GM21447 (cell line): ENCODE measurements around the gene PARP12.

ENCODE experiments used
- ATAC-seq: cut with Tn5 transposase; IDR thresholded peaks from one replicate; pipeline ENCODE4 v1.9.1; 2021; ENCODE audit not compliant: unreplicated experiment

Gene PARP12

DNA sequence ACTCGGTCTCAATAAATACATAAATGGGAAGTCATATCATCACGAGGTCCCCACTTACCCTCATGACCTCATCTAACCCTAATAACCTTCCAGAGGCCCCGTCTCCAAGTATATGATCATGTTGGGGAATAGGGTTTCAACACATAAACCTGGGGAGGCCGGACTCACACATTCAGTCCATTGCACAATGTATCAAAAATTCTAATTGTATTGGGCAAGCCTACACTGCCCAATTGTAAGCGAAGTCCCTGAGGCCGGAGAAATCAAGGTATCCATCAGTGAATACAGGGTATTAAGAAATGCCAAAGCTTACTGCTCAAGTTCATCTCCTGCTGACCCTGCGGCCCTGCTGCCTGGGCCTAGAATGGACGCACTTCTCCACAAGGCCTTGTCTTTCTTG lies 69.6 kb downstream of the PARP12 start:
- no peak for ATAC-seq

- ATAC-seq = no peak
Measured at GRCh38 chr7:139992353-139993044, 70.3 kb downstream of the PARP12 start.

DNA sequence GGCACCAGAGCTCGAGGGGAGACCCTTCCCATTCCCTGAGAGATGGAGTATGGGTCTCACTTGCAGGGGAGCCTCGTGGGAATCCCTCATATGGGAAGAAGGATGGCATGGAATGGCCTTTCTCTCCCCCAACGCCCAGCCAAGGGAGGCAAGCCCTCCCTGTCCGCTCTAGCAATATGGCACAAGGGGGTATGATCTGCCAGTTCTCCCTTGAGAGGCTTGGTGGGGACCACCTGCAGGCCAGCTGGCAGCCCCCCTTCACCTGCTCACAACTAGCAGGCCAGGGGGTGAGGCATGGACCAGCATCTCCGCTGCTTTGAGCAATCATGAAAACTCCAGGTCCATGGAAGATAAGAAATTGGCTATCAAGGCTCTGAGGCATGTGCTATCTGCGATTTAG lies 70.8 kb downstream of the PARP12 start:
- no peak for ATAC-seq

GRCh38 chr7:139991269-139991666 lies 71.5 kb downstream of the PARP12 start:
- no peak for ATAC-seq

DNA sequence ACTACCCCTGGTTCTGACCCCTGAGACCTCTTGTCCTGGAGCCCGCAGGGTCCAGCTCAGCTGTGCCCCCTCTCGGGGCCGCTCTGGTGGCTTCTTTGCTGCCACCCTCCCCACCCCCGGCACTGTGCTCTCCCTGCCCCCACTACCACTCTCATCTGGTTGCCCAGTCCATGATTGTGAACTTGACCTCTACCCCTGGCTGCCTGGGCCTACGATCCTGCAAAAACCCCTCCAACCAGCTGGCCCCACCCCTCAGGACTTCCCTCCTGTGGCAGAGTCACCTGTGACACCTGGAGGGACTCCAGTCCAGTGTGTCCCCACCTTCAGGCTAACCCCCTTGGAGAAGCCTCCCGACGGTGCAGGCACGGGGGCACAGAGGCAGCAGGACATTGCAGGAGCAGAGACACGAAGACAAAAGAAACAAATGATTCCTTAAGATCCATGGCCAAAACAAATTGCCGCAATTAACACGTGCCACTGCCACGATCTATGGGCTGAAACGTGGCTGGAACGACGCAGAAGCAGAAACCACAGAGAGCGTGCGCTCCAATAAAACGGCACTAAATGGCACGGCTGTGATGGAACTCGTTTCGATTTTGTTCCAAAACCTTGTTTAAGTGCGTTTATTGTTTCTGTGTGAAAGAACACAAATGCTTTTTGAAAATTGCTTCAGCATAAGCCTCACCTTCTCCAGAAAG lies 72.0 kb downstream of the PARP12 start:
- ATAC-seq = no peak

DNA sequence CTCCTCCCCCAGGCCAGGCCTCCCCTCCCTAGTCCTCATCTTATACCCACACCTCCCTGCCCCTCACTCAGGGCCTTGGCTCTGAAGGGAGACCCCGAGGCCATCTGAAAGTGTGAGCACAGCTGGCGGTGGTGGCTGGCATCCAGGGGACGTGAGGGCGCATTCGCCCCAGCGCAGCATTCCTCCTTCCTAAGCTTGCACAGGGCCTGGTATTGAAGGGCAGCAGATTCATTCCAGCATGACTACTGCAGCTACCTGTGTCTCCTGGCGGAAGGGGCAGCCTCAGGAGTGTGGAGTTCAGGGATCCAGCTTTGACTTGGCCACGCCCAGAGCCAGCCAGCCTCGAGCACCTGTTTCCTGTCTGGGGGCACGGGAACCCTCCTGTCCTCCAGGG lies 72.6 kb downstream of the PARP12 start:
- ATAC-seq = no peak

DNA sequence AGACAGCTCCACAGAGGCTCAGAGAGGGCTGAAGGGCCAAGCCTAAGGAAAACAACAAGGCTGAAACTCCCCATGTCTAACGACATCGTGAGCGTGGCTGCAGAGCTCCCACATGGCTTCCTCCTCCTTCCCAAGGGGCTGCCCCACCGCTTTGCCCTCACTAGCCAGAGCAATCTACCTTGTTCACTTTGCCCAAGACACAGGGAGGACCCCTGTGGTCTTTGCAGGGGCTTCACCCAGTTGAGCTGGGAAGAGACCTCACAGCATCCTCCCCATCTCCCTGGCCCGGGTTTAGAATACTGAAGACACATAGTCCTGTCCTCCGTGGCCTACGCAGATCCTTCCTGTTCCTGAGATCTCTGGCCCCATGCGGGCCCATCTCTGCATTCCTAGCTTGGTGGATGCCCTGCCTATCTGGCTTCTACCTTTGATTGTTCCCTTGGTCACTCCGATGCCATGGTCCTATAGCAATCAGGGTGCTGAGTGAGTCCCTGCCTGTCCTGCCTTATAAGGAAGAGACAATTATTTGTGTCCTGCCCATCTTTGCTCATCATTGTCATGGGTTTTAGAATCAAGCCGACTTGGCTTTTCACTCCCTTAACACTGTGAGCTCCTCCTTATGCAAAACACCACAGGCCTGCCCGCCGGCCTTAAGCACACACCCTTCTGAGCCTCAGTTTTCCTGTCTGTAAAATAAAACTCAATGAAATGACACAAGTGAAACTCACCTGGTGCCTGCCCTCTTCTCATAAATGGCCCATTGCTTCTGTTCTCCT lies 73.2 kb downstream of the PARP12 start:
- ATAC-seq = no peak

GRCh38 chr7:139987691-139988516 lies 74.8 kb downstream of the PARP12 start:
- ATAC-seq = no peak

DNA sequence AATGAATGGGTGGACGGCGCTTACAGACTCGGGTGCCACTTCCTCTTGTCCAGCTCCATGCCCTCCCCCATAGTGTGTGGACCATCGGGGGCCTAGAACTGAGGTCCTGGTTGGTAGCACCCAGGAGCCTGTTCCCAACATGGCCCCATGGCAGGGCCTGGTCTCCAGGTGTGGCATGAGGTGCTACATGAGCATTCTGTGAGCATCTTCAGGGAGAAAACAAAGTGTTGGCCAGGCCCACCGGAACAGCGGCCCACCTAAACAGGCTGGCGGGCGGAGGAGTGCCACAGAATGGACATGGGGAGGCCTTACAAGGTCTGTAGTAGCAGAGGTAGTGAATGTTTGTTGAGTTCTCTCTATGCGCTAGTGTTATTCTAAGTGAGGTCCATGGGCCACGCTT lies 76.9 kb downstream of the PARP12 start:
- ATAC-seq = no peak

GRCh38 chr7:139984642-139985539 lies 77.9 kb downstream of the PARP12 start:
- no peak for ATAC-seq

DNA sequence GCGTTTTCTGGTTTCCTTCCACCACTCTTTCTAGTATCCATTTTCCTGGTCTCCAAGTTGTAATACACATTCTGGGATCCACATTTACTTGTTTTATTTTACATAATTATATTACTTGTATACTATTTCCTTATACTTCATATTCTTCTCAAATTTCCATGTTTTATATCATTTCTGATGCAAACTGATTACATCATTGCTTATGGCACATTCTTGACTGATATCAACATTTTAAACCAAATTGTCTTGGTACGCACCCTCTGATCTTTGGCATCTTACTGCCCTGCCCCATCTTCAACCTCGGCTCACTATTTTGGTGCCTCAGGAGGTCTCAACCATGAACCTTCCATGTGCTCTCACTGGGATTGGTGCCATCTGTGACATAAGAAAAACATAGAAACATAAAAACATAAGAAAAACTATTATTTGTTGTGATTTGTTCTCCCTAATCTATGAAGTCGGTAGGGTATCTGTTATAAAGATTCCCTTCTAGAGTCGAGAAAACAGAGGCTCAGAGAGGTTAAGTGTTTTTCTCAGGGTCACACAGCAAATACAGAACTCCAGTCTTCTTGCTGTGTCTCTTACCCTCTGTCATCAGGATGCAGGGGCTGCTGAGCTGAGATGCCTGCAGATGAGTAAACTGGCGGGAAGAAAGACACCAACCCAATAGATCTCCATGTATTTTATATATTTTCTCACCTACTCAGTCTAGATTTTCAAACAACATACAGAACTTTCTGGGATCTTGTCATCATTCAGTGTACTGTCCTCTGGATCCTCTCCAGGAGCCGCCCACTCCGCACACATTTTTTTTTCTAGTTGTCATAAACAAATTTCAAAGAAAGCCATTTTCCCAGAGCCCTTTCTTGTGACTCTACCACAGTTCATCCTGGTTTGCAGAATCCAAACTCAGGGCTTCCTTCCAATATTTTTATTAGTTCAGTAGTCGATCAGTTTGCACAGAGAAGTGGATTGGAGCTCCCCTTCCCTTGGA lies 79.5 kb downstream of the PARP12 start:
- ATAC-seq = no peak

DNA sequence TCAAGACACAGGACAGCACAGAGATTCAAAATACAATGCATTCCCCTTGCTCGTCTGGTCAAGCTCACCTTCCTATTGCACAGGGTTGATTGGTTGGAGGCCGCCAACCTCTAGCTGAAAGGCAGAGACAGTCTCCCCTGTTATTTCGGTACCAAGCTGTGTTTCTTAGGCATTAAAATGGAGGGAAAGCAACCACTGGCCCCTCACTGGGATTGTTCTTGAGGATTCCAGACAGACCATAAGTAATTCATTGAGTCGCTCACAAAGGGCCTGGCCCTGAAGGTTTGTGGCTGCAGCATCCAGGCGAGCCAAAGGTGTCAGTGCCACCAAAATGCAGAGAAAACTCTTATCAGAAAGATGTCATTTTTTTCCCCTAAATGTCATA lies 81.2 kb downstream of the PARP12 start:
- no peak for ATAC-seq

DNA sequence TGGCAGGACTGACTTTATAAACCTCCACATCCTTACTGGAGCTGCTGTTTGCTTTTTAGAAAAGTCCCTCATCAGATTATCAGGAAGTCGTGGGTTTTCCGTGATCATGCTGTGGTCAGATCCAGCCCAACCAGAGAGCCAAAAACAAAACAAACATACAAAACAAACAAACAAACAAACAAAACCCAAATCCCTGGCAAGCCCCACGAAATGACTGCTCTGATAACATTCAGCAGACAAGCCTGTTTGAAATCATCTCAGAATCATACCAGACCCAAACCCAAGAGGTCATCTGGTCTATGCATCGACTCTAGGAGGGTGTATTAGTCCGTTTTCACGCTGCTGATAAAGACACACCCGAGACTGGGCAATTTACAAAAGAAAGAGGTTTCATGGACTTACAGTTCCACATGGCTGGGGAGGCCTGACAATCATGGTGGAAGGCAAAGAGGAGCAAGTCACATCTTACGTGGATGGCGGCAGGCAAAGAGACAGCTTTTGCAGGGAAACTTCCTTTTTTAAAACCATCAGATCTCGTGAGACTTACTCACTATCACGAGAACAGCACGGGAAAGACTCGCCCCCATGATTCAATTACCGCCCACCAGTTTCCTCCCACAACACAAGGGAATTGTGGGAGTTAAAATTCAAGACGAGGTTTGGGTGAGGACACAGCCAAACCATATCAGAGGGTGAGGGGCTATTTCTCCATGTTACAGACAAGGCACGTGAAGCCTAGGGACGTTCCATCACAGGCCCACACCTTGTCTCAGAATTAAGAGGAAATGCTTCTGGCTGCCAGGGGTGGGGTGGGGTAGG lies 85.7 kb downstream of the PARP12 start:
- ATAC-seq = no peak

- no peak for ATAC-seq
Measured at GRCh38 chr7:139976055-139976837, 86.5 kb downstream of the PARP12 start.

GRCh38 chr7:139974179-139974811 lies 88.5 kb downstream of the PARP12 start:
- no peak for ATAC-seq
